ENCODE data around the gene BAG5. TPM values are rescaled to one million over a fixed set of nuclear protein-coding genes. Genes with fewer than 3 reads are reported as not detected.

BAG5 gene
- total and polyA plus RNA-seq, 2 of the 8 experiments (the other 6 are each of a cell fraction or from before 2014, with no cell fraction given), result 7.4 to 29.5 TPM

DNA sequence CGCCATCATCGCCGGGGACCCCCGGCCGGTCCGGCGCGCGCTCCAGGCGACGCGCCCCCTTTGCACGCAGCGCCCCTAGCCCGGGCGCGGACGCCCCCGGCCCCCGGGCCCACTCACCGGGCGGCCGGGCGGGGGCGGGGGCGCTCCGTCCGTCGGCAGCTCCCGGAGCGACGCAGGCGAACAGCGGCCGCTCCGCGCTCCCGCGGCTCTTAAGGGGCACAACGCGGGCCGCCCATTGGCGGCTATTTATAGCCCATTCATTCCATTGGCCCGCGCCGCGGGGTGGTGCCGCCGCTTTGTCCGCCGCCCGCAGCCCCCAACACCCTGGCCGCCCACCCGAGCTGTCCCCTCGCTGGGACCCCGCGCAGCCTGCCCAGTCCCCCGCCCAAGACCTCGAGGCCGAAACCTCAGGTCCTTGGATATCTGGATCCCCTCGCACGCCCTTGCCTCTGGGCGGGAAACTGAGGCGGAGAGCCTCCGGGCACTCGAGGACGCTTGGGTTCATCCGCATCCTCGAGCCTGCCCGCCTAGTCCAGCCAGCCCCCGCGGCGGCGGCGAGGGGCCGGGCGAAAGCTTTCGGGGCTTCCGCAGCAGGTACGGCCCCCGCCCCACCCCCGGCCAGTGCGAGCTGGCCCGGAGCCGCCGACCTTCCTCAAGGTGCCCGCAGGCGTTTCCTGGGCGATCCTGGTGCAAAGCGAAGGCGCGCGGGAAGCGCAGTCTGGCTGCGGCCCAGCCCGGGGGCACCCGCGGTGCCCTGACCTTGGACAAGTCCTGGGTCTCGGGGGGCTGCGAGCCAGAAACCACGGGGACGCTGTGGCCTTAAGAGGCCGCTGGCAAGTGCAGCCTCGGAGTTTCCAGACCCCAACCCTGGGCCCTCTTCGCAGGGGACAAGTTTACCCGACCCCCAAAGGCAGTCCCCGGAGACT, 39.5 kb downstream of the BAG5 start, which contains the start of gene CKB (continued):
- TF ChIP-seq MAFK (IDR thresholded peaks at IDR 0.05; ENCODE audit: low read depth, low read length) (no peak), NANOG (IDR thresholded peaks at IDR 0.05; ENCODE audit: insufficient read depth, low read depth, low read length, poor library complexity, severe bottlenecking) (no peak), KDM1A (IDR thresholded peaks at IDR 0.05; ENCODE audit: borderline replicate concordance, low read length) (no peak), RBBP5 (IDR thresholded peaks at IDR 0.05; ENCODE audit: borderline replicate concordance, low read depth, low read length) (peak; percentile 24; the same call in 1 of the 2 replicates), RXRA (IDR thresholded peaks at IDR 0.05; ENCODE audit: insufficient read depth, low read depth, low read length) (no peak), CHD2 (IDR thresholded peaks at IDR 0.05; ENCODE audit: low read length) (no peak), SRF (IDR thresholded peaks at IDR 0.05; ENCODE audit: low read depth, low read length) (no peak), POU5F1 (IDR thresholded peaks at IDR 0.05; ENCODE audit: low read depth, low read length) (no peak), SP1 (IDR thresholded peaks at IDR 0.05; ENCODE audit: low read depth, low read length) (no peak), EP300 (IDR thresholded peaks at IDR 0.05; ENCODE audit: borderline replicate concordance in 1 of 2, low read depth in 2 of 2, low read length in 2 of 2) (peak in 1 of 2 experiments; percentile 14; a peak in 1 of 3 replicates), CBX5 (IDR thresholded peaks at IDR 0.05; ENCODE audit: low read depth, low read length) (no peak), YY1 (IDR thresholded peaks at IDR 0.05; ENCODE audit: low read depth, low read length) (no peak), KDM5A (IDR thresholded peaks at IDR 0.05; ENCODE audit: low read length) (no peak), TBP (IDR thresholded peaks at IDR 0.05; ENCODE audit: low read depth, low read length) (peak; percentile 94), TCF12 (IDR thresholded peaks at IDR 0.05; ENCODE audit: low read depth, low read length) (no peak), HDAC6 (IDR thresholded peaks at IDR 0.05; ENCODE audit: low read depth, low read length) (no peak), PHF8 (conservative IDR thresholded peaks at IDR 0.05; ENCODE audit: low read depth, low read length) (no peak; the same call in none of the 2 replicates), CREB1 (IDR thresholded peaks at IDR 0.05) (no peak), SAP30 (IDR thresholded peaks at IDR 0.05; ENCODE audit: insufficient read depth, insufficient replicate concordance, low read length) (no peak), TAF7 (optimal IDR thresholded peaks at IDR 0.05; ENCODE audit: borderline replicate concordance, low read depth, low read length) (peak; percentile 95), BCL11A (IDR thresholded peaks at IDR 0.05; ENCODE audit: low read depth in 2 of 2, low read length in 2 of 2) (no peak), ASH2L (IDR thresholded peaks at IDR 0.05; ENCODE audit: low read length) (peak; percentile 59), HDAC2 (IDR thresholded peaks at IDR 0.05; ENCODE audit: borderline replicate concordance in 1 of 2, low read depth in 2 of 2, low read length in 2 of 2) (0 out of 4 replicates have a peak, but pooled peaks of 1 of the 2 experiments have one; percentile 44), SIN3A (conservative IDR thresholded peaks at IDR 0.05 in 1 of 2, IDR thresholded peaks at IDR 0.05 in 1 of 2; ENCODE audit: low read depth in 1 of 2, low read length in 2 of 2) (no peak)

Measured in H1 (cell line).